Thoracic aorta (tissue), 2 donors: ENCODE data around the gene MAP6. TPM values are rescaled to one million over a fixed set of nuclear protein-coding genes. Genes with fewer than 3 reads are reported as not detected.

Source experiments
- ATAC-seq: fragments of 150-250 bp; one replicate; pipeline ENCODE4 v1.8.0; 2017; ENCODE audit warnings: low read depth; ENCODE audit not compliant: insufficient number of reproducible peaks, low FRiP score
- DNase-seq: peaks from one replicate; pipeline ENCODE4 v3.0.0-alpha.2; 2020; ENCODE audit warnings: low spot score
- H3K27ac ChIP-seq, 2 donors: fragments of 200-600 bp; sonication (generic); 1 replicate in 1 of 2; 2 replicates in 1 of 2; pipeline ENCODE4 v1.5.1; 2016; ENCODE audit warnings: mild to moderate bottlenecking in 2 of 2, moderate library complexity in 2 of 2
- H3K27me3 ChIP-seq: fragments of 200-600 bp; sonication (generic); replicated peaks from 2 replicates; pipeline ENCODE4 v1.6.0; 2016; ENCODE audit warnings: mild to moderate bottlenecking; ENCODE audit not compliant: insufficient read depth
- H3K36me3 ChIP-seq: fragments of 200-600 bp; sonication (generic); one replicate; pipeline ENCODE4 v1.5.1; 2016
- H3K4me1 ChIP-seq, 2 donors: fragments of 200-600 bp; sonication (generic); 1 replicate in 1 of 2; 2 replicates in 1 of 2; pipeline versions ENCODE4 v1.5.1 to v1.6.0; 2016; ENCODE audit warnings: low read depth in 2 of 2, mild to moderate bottlenecking in 1 of 2; ENCODE audit not compliant: control insufficient read depth in 1 of 2
- H3K4me3 ChIP-seq: fragments of 200-600 bp; sonication (generic); 2 replicates; pipeline ENCODE4 v1.5.1; 2016; ENCODE audit warnings: mild to moderate bottlenecking
- H3K9me3 ChIP-seq: fragments of 200-600 bp; sonication (generic); 2 replicates; pipeline ENCODE4 v1.5.1; 2016
- total RNA-seq, 2 donors: library from RNA; depleted of rRNA; stranded (reverse); fragments of >200 nt; gene quantifications; one replicate each; pipeline versions ENCODE4 v1.1.0 to v1.2.3, GENCODE V29; 2016
- TF ChIP-seq, protein P1 (sequence below): fragments of 200-600 bp; sonication (generic); IDR thresholded peaks from one replicate; pipeline ENCODE4 v1.5.1; 2019; ENCODE audit warnings: antibody characterized with exemption

Gene MAP6
- total RNA-seq, 2 donors from 2014 or later: 15.6 to 16.4 TPM

DNA sequence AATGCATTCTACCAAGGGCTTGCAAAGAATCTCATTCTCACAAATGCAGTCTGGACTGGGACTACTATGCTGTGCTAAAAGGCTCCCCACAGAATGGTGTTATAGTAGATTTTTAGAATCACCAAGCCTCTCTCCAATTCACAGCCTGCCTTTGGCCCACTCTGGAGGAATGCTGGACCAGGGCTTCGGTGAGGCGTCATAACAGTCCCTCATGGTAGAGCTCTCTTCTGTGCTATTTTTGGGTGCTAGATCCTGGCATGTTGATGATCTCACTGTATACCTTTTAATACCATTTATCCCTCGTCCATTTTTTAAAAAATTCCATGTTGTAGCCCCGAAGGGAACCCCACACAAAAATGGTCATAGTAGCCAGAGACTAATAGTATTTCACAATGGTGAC, 17.6 kb downstream of the MAP6 start:
- H3K27ac ChIP-seq: no peak overlapping the region
- no peak for ATAC-seq
- H3K9me3 ChIP-seq: no peaks in the 10 kb centered on the region
- H3K4me3 ChIP-seq: no peak overlapping the region
- no peak for DNase-seq
- H3K4me1 ChIP-seq: peaks cover 3 to 12% of the 10 kb centered on the region in 2 donors
- H3K27me3 ChIP-seq: no peaks in the 10 kb centered on the region
- TF ChIP-seq, protein P1, sequence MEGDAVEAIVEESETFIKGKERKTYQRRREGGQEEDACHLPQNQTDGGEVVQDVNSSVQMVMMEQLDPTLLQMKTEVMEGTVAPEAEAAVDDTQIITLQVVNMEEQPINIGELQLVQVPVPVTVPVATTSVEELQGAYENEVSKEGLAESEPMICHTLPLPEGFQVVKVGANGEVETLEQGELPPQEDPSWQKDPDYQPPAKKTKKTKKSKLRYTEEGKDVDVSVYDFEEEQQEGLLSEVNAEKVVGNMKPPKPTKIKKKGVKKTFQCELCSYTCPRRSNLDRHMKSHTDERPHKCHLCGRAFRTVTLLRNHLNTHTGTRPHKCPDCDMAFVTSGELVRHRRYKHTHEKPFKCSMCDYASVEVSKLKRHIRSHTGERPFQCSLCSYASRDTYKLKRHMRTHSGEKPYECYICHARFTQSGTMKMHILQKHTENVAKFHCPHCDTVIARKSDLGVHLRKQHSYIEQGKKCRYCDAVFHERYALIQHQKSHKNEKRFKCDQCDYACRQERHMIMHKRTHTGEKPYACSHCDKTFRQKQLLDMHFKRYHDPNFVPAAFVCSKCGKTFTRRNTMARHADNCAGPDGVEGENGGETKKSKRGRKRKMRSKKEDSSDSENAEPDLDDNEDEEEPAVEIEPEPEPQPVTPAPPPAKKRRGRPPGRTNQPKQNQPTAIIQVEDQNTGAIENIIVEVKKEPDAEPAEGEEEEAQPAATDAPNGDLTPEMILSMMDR: no peak
- no peaks in the 10 kb centered on the region for H3K36me3 ChIP-seq

DNA sequence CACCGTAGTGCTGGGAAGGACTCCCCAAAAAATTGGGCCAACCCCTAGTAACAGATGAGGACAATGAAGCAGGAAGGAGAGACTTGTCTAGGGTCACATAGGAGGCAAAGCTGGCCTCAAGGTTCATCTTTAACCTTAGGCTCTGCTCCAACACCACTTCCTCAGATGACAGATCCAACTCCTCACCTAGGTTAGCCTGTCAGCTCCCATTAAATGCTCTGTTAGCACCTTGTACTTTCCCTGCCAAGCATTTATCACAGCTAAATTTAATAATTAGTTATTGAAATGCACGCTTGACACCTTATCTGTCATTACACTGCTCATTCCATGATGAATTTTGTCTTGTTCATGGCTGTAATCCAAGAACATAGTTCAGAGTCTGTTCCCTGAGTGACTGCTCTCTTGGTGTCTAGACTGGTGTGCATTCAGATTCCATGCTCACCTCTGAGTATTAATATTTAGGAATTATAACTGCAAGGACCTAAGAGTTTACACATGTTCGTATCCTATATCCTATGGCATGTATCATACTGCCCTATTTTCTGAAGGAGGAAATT, 18.6 kb downstream of the MAP6 start:
- ATAC-seq (no peak), DNase-seq (no peak)
- H3K36me3 ChIP-seq: no peaks in the 10 kb centered on the region
- TF ChIP-seq, protein P1: no peak
- no peak overlapping the region for H3K4me3 ChIP-seq
- H3K27me3 ChIP-seq: no peaks in the 10 kb centered on the region
- H3K4me1 ChIP-seq: peaks cover 0 to 2% of the 10 kb centered on the region in 2 donors
- no peak overlapping the region for H3K27ac ChIP-seq
- no peaks in the 10 kb centered on the region for H3K9me3 ChIP-seq

DNA sequence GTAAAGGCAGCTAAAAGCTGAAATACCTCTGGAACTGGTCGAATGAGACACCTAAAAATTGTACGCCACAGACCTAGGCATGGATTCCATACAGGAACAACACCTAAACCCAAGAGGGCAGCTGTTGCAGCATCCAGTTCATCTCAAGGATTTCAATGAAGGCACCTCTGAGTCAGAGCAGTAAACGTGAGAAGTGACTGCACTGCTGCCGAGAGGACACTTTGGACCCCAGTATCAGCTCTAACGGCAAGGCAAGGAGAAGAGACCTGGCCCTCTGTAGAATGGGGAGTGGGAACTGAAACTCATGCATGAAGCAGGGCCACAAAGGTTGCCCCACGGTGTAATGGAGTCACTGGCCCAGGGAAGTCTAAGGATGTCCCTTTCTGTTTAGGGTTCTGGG, 23.9 kb downstream of the MAP6 start:
- DNase-seq (no peak), ATAC-seq (no peak)
- Histone ChIP-seq H3K4me3 (no peak overlapping the region), H3K36me3 (no peaks in the 10 kb centered on the region), H3K27me3 (no peaks in the 10 kb centered on the region), H3K4me1 (no peaks in the 10 kb centered on the region), H3K27ac (no peak overlapping the region), H3K9me3 (no peaks in the 10 kb centered on the region)
- TF ChIP-seq, protein P1: no peak

GRCh38 chr11:75644370-75644769, 24.5 kb downstream of the MAP6 start:
- Histone ChIP-seq H3K4me3 (no peak overlapping the region), H3K4me1 (peaks cover 0 to 4% of the 10 kb centered on the region in 2 donors), H3K36me3 (no peaks in the 10 kb centered on the region), H3K9me3 (no peaks in the 10 kb centered on the region), H3K27me3 (no peaks in the 10 kb centered on the region), H3K27ac (no peak overlapping the region)
- no peak for ATAC-seq
- no peak for DNase-seq
- TF ChIP-seq, protein P1: no peak

DNA sequence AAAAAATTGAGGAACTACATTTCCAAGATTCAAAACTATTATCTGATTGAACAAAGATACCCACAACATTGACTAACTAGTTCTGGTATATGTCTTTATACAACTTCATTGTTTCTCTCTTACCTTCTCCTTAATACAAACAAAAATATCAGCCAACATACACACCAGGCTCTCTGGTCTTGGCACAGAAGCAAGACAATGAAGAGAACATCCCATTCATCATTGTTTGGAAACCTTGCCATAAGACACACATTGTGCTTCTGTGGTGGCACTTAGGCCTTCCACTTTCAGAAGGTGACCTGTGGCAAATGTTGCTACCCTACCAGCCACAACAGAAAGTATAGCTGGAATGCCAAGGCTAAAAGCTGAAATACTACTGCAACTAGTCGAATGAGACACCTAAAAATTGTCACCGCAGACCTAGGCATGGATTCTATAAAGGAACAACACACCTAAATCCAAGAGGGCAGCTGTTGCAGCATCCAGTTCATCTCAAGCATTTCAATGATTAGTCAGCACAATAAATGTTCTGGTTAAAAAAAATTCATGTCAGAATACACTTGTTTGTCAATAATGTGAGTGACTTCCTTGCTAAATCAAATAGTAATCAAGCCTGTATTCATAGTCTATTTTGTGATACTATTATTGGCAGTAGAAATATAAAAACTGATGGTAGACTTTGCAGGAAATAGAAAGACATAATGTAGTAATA, 26.3 kb downstream of the MAP6 start:
- H3K27me3 ChIP-seq: no peaks in the 10 kb centered on the region
- no peak overlapping the region for H3K4me3 ChIP-seq
- DNase-seq: no peak
- no peak overlapping the region for H3K27ac ChIP-seq
- ATAC-seq: no peak
- no peaks in the 10 kb centered on the region for H3K9me3 ChIP-seq
- H3K36me3 ChIP-seq: no peaks in the 10 kb centered on the region
- peaks cover 0 to 6% of the 10 kb centered on the region in 2 donors for H3K4me1 ChIP-seq
- TF ChIP-seq, protein P1: no peak
